Globus pallidus (tissue), 1 donor: ENCODE measurements around the gene LHFPL6.

Experiments used
- DNase-seq: peaks from one replicate; pipeline ENCODE4 v3.0.0-alpha.2; 2015; ENCODE audit warnings: low spot score

The LHFPL6 gene

GRCh38 chr13:39381456-39381855 is 221.5 kb downstream of the LHFPL6 start:
- no peak for DNase-seq

DNA sequence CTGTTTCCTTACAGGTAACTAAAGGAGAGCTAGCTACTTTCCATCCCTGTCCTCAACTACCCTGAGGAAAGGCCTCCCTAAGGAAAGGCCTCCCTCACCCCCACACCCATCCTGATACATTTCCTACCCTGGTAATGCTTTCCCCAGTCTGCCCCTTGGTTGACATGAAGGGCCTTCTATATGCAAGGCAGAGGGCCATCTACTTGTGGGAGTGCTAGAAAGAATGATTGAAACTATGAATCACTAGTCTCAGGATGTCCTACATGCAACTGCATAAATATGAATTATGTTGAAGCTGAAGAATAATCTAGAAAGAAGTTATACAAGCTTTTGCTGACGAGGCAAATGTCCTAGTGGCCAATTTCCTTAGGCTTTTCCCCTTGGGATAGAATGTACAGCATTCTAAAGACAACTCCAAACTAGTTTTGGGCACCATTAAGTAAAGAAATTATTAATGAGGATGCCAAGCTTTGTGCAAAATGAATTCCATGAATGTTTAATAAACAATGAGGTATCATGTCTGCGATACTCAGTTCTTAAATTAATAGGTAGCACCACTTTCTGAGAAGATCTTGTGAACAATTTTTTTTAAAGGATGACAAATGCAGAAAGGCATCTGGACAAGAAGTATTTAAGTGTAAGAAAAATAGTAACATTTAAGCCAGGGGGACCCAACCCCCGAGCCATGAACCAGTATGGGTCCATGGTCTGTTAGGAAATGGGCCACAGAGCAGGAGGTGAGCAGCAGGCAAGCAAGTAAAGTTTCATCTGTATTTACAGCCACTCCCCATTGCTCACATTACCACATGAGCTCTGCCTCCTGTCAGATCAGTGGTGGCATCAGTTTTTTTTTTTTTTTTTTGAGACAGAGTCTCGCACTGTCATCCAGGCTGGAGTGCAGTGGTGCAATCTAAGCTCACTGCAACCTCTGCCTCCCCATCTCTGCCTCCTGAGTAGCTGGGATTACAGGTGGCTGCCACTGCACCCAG is 223.0 kb downstream of the LHFPL6 start:
- DNase-seq, result no peak

DNA sequence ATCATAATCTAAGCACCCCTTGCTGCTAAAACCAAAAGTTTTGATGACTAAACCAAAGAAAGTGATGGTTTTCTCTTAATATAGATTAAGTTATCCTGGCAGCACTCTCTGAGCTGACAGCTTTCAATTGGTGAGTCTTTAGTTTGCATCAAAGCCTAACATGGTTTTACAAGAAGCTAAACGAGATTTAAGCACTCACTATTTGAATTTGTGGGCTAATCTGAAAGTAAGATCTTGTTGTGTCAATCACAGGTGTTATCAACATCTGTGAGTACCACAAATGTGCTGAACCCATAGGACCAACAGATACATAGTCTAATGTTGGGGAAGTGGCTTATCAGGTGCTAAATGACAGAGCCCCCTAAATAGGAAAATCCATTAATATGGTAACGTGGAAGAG is 223.9 kb downstream of the LHFPL6 start:
- no peak for DNase-seq

DNA sequence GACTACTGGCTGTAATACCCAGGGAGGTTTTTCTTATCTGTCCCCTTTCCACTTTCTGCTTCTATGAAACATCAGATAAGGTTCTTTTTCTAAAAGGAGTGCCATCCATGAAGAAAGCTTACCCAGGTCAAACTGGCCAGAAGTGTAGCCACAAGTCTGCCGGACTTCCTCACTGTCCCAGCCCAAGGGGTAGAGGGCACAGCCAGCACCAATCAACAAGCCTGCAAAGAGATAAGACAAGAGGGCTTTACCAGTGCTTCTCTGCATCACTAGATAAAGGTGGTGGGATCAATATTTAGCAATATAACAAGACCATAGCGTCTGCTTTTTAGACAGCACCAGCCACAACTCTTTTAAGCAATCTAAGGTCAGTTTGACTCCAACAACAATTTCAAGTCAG is 224.7 kb downstream of the LHFPL6 start:
- DNase-seq, result no peak

- no peak for DNase-seq
These were observed 225.3 kb downstream of the LHFPL6 start for GRCh38 chr13:39377699-39378098.

DNA sequence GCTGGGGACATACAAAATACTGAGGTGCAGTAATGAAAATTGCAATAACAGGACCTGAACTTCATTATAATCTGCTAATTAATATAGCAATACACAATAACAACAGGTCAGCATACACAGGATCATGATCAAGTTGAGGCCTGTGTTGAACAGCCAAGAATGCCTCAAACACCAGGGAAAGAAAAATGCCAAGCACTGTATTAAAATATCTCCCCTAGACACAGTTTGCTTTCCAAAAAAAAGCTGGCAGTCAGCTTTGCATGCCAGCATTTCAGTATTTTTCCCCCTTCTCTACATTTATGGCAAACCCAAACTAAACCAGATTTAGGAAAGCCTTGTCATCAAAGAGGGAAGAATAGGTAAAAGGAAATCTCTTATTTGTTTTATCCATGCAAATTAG is 226.9 kb downstream of the LHFPL6 start:
- no peak for DNase-seq

DNA sequence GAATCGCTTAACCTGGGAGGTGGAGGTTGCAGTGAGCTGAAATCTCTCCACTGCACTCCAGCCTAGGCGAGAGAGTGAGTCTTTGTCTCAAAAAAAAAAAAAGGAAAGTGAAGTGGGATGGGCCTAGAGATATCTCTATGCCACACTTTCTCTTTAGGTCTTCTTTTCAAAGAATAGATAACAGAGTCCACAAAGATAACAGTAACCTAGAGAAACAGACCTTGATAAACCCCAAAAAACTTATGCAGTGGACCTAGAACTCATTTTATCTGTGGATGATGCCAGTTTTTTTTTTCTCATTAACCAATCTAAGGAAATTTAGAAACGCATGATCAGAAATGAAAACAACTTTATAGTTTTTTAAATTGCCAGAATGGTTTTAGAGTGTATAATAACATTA is 227.4 kb downstream of the LHFPL6 start:
- no peak for DNase-seq

GRCh38 chr13:39374741-39375189 is 228.2 kb downstream of the LHFPL6 start:
- DNase-seq, result no peak

DNA sequence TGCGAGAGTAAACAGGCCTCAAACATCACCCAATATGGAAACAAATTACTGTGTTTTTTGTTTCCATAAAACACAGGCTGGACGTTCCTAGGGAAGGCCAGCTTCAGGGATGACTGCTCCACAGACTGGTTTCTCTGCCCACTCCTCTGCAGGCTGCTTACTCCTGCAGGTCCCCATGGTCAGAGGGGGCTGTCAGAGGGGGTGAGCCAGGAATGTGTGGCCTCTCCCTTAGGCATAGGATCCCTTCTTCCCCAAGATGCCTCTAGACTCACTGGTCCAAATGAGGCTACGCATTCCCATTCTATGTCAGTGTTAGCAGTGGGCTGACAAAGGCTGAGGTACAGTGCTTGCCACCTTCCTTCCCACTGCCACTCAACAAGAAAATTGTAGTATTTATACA is 229.8 kb downstream of the LHFPL6 start:
- DNase-seq, result no peak

DNA sequence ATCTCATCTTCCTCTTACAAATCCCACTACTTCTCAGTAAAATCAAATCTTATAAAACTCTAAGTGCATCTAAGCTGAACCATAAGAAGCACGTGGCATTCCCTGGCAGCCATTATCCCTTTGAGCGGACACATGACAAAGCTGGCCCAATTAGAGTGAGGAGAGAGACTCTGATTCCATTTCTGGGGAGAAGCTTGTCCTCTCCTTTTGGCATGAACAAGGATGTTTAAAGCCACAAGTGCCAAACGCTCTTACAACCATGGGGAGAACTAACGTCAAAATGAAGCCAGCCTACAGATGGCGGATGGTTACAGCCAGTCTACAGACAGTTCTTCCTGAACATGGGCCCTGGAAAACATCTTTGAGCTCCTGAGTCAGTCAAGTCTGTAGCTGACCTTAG is 231.3 kb downstream of the LHFPL6 start:
- no peak for DNase-seq

DNA sequence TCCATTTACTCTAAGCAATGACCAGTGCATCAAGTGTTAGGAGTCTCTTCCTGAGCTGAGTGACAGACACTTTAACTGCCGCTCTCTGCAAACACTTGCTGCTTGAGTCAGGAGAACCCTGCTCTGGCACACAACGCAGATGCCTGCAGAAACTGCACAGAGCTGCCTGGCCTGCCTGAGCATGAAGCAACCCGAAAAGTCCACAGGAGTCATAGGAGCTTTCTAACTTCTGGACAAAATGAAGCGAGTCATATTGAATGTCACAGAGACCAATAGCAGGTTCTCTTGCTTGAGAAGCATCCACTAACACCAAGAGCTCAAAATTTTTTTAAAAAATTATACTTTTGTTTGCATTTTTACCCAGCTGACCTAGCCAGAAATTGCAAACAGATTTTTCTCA is 232.4 kb downstream of the LHFPL6 start:
- no peak for DNase-seq

GRCh38 chr13:39370048-39370447 is 232.9 kb downstream of the LHFPL6 start:
- no peak for DNase-seq

GRCh38 chr13:39369161-39369890 is 233.7 kb downstream of the LHFPL6 start:
- DNase-seq, result no peak

- DNase-seq, result no peak
These were observed 237.1 kb downstream of the LHFPL6 start for GRCh38 chr13:39365879-39366278.

DNA sequence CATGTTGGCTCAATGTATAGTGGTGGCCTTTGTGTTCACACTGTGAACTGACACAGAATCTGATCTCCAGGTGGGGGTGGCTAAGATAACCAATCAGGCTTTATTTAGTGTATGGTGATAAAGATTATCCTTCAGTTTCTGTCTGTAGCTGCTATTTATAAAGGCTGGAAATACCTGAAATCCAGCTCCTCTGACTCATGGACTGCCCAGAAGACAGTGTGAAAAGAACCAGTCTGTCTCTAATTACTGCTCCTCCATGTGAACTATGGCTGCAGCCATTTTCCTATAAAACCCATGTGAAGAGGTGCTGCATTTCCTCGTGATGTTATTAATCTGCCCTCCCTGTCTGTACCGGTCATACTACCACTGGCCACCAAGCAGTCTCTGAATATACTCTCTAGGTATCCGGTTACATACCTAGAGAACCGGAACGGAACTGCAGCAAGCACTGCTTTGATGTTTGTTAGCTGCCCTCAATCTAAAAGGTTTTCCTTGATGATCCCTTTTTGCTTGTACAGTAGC is 238.0 kb downstream of the LHFPL6 start:
- DNase-seq, result no peak

DNA sequence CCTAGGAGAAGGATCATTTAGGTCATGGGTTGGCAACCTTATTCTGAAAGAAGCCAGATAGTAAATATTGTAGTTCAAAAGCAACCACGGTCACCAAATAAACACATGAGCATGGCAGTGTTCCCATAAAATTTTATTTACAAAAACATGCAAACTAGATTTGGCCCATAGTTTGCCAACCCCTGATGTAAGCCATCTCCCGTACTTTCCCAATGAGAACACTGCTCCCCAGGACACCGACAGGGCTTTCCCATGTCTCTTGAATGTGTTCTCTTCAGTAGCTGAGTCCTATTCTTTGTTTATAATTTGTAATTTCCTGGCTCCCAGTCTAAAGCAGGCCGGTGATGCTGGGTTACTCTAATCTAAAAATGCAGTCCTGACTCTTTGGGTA is 239.6 kb downstream of the LHFPL6 start:
- DNase-seq, result no peak

DNA sequence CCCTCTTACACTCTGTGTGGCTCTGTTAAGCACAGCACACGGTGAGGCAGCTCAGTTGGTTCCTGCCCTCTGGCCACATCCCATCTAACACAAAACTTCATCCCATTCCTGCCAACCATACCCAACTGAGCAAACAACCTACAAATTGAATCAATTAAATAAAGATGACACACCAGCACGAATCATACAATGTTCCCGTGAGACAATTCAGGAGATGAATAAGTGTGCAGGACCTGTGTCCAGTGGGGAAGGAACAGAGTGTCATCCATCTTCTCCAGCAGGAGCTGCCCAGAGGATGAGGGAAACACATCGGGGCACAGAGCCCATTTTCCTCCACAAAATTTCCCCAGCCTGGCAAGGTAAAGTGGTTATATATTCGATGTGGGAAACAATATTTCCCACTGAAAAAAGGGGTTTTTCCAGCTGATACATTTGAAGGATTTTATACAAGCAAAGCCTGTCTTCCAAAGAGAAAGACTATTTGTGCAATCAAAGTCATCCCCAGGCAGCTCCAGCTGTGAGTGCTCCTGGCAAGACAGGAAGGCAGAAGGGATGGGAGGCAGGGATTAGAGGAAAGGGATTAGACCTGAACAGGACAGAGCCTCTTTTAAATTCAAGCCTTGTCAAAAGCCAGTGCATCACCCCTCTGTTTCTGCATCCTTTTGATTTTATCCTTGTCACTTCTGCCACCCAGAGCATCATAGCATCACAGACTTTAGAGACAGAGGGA is 240.2 kb downstream of the LHFPL6 start:
- DNase-seq, result peak; percentile 29

GRCh38 chr13:39353988-39354387 is 249.0 kb downstream of the LHFPL6 start:
- no peak for DNase-seq

DNA sequence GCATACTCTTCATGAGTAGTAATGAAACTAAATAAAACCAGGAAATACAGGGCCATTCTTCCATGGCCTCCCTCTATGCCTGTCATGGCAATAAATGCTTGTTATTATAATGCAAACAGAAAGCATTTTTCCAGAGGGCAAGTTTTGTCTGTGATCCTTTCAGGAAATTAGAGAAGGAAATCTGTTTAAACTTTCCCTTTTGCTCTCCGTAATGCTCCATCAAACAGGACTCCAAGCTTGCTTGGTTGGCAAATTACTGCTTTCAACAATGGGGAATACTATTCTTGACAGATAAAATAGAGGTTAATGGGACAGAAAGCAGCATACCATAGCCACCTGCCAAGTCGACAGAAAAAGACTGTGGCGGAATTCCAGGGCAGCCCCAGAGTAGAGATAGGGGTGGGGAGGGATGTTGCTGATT is 252.5 kb downstream of the LHFPL6 start:
- no peak for DNase-seq

DNA sequence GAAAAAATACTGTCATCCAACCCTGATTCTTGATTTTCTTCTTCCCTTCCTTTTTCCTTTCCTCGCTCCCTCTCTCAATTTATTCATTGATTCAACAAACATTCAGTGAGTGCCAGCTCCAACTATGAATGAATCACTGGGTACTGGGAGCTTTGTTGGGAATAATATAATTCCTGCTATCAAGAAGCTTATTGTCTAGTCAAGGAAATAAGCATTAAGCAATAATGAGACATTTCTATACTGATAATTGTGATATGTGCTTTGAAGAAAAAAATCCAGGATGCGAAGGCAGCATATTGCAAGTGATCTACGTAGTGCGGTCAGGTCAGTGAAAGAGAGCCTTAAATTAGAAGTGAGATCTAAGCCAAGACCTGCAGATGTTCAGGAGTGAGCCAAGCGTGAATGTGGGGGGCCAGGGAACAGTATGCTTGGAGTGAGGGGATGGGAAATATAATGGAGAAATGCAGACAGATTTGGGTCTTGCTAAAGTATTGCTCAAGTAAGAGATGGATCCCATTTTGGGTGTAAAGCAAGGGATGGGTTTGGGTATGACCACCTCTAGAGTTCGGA is 253.5 kb downstream of the LHFPL6 start:
- DNase-seq, result peak; percentile 18
